Activated CD8-positive, alpha-beta memory T cell treated with anti-CD3 and anti-CD28 coated beads, Interleukin-2, amount 50 U/mL, for 24 hours (primary cell): Measurements from ENCODE around the gene EHD2.
"Not testable (repeated sequence)": the region's sequence is repeated elsewhere in the genome, so short reads cannot be mapped to it uniquely, and the experiment has no call there.

Source experiments
- DNase-seq: peaks from one replicate; pipeline ENCODE4 v3.0.0-alpha.2; 2020; ENCODE audit errors: extremely low read depth

EHD2 gene

DNA sequence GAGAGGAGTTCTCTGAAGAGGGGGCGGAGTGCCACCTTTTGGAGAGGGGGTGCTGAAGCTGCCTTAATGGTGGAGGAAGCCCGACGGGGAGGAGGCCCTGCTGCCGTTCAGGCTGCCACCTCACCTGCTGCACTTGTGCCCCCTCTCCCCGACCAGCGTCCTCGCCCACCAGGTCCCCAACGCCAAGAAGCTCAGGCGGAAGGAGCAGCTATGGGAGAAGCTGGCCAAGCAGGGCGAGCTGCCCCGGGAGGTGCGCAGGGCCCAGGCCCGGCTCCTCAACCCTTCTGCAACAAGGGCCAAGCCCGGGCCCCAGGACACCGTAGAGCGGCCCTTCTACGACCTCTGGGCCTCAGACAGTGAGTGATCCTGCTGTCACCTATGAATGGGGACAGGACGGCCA is 37.5 kb downstream of the EHD2 start:
- no peak for DNase-seq

DNA sequence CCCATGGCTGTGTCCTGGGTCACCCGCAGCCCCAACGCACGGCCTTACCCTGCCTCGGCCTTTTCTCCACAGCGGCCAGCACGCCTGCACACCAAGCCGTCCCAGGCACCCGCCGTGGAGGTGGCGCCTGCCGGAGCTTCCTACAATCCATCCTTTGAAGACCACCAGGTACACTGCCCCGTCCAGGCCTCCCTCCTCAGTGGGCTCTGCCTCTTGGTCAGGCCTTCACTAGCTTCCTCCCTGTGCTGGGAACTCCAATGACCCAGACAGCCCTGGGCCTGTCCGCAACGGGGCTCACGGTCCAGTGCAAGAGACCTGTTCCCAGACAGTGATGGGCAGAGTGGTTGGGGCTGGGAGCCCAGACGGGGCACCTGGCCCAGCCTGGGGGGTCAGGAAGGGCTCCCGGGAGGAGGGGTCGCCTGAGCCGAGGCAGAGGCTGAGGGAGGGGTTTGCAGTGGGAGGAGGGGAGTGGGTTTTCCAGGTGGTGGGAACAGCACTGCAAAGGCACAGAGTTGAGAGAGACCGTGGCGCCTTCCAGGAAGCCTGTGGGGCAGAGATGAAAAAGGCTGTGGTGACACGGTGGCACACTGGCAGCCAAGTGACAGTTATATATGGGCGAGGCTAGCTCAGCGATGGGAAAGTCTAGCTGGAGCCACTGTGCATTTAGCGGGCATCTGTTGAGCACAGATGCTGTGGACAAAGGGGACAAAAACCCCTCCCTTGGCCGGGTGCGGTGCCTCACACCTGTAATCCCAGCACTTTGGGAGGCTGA is 39.4 kb downstream of the EHD2 start:
- no peak for DNase-seq

DNA sequence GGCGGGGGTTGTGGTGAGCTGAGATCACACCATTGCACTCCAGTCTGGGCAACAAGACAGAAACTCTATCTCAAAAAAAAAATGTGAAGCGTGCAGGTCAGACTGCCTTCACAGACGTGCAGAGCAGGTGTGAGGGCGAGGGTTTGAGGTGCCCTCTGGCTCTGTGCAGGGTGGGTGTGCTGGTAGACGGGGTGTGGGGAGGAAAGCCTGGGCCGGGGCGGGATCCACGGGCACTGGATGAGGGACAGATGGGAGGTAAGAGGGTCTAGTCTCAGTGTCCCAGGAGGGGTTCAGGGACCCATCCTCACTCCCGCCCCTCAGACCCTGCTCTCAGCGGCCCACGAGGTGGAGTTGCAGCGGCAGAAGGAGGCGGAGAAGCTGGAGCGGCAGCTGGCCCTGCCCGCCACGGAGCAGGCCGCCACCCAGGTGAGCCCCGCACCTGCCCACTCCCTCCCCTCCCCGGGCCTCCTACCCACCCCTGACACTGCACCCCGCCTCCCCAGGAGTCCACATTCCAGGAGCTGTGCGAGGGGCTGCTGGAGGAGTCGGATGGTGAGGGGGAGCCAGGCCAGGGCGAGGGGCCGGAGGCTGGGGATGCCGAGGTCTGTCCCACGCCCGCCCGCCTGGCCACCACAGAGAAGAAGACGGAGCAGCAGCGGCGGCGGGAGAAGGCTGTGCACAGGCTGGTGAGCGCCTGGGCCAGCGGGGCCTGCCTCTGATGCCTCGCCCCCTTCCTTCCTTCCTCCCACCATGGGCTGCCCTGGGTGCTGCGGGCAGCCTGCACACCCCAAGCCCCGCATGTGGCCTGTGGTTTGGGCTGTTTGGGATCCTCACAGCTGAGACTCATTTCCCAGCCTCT is 41.2 kb downstream of the EHD2 start:
- no peak for DNase-seq

DNA sequence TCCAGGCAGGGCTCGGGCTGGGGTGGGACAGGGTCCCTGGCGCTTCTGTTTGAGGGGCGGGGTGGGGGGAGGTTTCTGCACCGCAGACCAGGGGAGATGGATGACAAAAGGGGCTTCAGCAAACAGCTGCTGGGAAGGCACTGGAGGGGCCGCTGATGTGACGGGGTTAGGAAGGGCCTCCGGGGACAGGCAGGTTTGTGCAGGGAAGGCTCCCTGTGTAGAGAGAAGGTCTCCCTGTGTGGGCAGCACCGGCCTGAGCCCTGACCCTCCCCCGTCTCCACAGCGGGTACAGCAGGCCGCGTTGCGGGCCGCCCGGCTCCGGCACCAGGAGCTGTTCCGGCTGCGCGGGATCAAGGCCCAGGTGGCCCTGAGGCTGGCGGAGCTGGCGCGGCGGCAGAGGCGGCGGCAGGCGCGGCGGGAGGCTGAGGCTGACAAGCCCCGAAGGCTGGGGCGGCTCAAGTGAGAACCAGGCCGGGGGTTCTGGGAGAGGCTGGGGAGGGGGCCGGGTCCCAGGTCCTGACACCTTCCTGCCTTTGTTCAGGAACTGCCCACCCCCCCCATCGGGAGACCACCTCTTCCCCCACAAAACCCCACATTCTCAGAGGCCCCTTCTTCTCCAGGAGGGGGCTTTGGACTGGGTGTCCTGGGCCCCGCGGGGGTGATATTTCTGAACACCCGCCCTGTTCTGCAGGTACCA is 42.0 kb downstream of the EHD2 start:
- no peak for DNase-seq

DNA sequence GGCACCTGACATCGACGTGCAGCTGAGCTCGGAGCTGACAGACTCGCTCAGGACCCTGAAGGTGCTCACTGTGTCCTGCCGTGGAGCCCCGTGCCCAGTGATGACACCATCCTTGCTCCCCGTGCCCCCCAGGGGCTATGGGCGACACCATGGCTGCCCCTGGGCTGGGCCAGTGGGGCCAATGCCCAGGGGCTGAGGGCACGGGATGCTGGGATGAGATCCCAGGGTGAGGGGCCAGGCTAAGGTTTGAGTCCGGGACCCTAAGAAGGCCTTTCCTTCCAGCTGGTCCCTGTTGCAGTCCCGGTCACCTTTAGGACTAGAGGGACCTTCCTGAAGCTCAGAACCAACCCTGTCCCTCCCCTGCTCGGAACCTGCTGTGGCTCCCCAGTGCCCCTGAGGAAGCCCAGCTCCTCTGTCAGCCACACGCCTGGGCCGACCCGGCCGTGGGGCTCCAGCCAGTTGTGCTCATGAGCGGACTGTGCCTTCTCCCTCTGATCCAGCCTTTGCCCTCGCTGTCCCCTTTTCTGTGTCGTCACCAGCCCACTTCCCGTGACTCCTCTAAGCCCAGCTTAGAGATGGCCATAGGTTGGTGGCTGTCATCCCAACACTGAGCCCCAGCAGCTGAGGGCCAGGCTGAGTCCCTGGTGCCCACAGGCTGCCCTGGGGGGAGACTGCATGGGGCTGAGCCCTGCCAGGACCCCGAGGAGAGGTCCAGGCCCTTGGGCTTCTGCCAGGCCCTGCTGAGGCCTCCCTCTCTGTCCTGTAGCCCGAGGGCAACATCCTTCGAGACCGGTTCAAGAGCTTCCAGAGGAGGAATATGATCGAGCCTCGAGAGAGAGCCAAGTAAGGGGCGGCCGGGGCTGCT is 42.8 kb downstream of the EHD2 start:
- DNase-seq: no peak

DNA sequence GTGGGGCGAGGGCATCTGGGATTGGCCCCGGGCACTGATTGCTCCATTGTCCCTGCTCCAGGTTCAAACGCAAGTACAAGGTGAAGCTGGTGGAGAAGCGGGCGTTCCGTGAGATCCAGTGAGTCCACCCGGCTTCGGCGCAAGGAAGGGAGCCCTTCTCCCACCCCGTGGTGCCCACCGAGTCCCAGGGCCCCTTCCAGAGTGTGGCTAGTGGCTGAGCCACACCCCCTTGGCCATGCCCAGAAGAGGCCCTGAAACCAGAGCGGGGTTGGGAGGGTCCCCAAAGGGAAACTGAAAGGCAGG is 43.4 kb downstream of the EHD2 start:
- DNase-seq: no peak

DNA sequence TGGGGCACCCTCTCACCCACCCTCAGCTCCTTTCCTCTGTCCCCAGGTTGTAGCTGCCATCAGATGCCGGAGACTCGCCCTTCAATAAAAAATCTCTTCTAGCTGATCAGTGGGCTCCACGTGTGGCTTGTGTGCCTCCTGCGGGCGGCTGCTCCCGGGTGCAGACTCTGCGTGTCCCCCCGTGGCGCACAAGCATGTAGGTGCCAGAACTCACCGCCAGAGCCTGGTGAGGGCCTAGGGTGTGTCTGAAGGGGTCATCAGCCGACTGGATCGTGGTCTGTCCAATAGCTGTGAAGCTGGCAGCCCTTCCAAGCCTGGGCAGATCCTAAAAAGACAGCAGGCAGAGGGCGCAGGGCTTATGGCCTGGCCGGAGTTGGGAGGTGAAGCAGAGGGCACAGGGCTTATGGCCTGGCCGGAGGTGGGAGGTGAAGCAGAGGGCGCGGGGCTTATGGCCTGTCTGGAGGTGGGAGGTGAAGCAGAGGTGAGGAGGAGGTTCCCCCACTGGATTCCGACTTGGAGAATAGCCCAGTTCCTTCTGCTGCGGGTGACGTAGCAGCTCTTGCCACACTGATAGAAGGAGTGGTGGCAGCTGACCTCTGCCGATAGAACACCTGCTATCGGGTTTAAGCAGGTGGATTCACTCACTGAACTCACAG is 43.9 kb downstream of the EHD2 start:
- DNase-seq: no peak

DNA sequence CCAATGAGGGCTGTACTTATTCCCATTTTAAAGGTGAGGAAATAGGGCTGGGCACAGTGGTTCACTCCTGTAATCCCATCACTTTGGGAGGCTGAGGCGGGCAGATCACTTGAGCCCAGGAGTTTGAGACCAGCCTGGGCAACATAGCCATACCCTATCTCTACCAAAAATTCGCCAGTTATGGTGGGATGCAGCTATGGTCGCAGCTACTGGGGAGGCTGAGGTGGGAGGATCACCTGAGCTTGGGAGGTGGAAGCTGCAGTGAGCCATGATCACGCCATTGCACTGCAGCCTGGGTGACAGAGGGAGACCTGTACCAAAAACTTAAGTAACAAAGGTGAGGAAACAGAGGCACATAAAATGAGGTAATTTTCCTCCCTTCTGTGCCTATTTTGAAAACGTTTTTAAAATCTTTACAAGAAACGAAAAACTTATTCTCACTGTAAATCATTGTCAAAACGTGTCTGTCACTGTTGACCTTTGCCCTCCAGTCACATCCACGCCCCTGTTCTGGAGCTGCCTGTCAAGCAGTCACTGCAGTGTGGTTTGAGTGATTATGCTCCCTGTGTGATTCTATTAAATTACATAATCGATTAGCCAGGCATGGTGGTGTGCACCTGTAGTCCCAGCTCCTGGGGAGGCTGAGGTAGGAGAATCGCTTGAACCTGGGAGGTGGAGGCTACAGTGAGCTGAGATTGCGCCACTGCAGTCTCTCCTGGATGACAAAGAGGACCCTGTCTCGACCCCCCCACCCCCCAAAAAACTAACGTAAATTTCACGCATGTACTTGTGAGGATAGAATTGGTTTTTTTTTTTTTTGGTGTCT is 44.6 kb downstream of the EHD2 start:
- DNase-seq: no peak

DNA sequence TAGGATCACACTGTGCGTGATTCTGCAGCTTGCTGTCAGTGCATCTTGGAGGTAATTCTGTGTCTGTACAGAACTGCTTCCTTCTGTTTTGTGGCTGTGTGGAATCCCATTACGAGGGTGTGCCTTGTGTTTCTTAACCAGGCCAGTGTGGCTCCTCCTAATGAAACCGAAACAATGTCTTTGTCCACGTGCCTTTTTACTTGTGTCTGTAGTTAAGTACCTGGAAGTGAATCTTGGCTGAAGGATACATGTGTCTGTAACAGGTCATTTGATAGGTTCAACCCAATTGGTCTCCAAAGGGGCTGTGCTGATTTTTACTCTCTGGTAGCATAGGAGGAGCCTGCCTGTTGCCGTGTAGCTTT is 45.2 kb downstream of the EHD2 start:
- DNase-seq: no peak

DNA sequence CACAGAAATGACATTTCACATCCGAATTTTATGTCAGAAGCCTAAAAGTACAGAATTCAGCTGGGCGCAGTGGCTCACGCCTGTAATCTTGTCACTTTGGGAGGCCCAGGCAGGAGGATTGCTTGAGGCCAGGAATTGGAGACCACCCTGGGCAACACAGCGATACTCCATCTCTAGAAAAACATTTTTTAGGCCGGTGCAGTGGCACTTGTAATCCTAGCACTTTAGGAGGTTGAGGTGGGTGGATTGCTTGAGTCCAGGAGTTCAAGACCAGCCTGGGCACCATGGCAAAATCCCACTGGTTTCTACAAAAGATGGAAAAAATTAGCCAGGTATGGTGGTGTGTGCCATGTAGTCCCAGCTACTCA is 47.4 kb downstream of the EHD2 start:
- no peak for DNase-seq

DNA sequence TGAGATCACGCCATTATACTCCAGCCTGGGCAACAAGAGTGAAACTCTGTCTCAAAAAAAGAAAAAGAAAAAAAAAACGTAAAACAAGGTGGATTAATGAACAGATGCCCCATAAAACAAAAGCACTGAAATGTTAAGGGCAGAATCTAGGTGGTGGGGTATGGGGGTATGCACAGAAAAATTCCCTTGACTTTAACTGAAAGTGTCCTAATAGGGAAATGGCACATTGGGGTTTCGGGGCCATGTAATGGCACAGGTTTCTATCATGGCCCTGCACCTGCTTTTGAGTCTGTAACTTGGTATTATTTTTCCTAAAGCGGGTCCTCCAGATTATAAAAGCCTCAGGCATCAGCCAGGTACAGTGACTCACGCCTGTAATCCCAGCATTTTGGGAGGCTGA is 48.3 kb downstream of the EHD2 start:
- DNase-seq: no peak

DNA sequence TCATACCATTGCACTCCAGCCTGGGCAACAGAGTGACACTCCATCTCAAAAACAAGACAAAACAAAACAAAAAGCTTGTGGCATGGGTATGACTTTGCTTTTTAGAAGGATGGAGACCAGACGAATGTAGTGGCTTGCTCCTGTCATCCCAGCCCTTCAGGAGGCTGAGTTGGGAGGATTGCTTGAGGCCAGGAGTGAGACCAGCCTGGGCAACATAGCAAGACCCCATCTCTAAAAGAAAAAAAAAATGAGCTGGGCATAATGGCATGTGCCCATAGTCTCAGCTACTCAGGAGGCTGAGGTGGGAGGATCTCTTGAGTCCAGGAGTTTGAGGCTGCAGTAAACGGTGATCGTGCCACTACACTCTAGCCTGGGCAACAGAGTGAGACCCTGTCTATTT is 48.9 kb downstream of the EHD2 start:
- no peak for DNase-seq

DNA sequence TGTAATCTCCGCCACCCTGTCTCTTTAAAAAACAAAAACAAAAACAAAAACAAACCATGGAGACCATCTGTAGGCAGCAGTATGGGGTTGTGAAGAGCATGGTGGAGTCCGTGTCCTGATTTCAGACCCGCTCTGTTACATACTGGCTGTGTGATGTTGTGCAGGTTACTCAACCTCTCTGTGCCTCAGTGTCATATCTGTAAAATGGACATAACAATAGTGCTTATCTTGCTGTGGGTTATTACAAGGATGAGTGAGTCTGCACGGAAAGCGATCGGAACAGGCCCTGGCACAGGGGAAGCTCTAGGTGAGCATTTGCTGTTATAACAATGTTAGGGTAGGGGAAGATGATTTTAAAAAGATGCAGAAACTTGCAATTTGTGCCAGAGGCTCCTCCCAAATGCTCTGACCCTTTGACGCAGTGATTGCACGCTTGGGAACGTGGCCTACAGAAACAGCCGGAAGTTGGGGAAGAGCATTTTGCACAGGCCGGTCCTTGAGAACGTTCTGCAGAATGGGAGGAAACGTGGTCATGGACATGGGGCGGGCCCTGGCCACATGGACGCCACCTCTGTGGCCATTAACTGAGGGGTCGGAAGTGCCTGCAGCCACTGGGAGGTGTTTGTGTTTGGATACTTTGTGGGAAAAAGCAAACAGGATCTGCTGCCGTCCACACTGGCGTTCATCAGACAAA is 49.5 kb downstream of the EHD2 start:
- DNase-seq: no peak

DNA sequence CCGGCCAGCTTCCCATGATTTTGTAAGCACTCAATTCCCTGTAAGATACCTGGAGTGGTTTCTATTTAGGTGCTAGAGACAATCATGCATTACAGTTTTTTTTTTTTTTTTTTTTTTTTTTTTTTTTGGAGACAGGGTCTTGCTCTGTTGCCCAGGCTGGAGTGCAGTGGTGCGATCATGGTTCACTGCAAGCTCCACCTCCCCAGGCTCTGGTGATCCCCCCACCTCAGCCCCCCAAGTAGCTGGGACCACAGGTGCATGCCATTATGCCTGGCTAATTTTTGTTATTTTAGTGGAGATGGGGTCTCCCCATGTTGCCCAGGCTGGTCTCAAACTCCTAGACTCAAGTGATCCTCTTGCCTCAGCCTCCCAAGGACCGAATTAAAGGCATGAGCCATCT is 51.5 kb downstream of the EHD2 start:
- not testable (repeated sequence) for DNase-seq

DNA sequence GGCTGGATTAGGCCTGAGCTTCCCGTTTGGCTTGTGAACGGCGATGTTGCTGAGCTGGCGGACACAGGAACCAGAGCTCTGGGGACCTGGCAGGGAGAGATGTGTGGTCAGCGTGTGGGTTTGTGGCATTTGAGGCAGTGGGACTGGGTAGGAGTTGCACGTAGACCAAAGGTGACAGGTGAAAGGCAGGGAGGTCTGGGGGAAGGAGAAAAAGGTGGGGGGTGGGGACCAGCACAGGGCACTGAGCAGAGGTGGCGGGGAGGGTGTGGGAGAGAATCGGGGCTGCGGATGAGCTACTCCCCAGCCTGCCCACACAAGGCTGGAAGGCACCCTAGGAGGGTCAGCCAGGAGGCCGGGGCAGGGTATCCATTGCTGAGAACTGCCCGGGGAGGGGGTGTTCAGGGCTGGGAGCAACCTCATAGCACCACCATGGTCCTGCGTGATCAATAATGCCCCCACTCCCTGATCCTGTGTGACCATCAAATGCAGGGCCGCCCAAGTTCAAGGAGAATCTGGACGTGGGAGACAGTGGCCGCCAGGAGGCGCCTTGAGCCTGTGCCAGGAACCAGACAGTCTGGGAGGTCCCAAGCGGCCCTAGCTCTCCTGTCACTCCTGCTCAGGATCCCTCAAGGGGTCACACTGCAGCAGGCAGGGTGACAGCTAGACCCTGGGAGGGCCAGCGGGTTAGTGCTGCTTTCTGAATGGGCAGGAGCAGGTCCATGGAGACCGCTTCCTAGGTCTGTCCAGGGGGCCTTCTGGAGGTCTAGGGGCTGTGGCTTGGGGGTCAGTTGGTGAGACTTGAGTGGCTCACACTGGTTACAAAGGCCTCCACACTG is 52.5 kb downstream of the EHD2 start:
- DNase-seq: no peak

DNA sequence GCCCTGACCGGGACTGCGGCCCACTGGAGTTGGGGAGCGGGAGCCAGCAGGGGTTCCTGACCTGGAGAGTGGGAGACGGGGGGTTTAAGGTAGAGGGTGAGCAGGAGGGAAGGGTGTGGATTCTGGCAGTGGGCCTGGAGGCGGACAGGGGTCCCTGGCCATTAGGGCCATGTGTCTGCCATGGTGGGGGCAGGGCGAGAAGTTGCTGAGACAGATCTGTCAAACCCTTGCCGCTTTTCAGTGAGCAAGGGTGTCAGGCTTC is 53.1 kb downstream of the EHD2 start:
- DNase-seq: no peak

DNA sequence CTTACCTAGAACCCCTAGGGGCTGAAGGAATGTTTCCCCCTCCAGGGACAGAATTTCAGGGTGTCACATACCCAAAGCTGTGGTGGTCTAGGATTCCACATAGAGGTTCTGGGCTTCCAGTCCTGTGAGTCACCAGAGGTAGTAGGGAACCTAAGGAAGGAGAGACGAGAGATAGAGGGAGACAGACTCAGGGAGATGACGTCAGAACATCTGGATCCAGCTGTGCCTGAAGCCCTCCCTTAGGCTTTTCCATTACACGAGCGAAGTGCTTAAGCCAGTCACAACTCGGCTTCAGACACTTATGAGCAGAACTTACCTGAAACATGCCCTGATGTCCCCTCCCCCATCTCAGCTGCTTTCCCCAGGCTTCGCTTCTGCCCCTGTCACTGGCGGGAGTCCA is 53.4 kb downstream of the EHD2 start:
- no peak for DNase-seq

DNA sequence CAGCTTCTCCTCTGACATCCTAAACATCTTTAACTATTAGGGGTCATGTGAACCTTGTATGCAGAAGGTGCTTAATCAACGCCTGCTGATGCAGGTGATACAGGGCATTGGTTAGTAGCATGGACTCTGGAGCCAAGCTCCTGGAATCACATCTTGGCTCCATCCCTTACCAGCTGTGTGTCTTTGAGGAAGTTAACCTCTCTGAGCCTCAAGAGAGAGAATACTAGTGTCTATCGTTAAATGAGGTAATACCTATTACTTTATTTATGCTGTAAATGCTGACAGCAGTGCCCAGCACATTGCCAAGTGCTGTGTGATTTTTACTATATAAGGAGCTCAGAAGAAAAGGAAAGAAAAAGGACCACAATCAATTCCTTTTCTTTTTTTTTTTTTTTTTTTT is 54.1 kb downstream of the EHD2 start:
- DNase-seq: no peak

DNA sequence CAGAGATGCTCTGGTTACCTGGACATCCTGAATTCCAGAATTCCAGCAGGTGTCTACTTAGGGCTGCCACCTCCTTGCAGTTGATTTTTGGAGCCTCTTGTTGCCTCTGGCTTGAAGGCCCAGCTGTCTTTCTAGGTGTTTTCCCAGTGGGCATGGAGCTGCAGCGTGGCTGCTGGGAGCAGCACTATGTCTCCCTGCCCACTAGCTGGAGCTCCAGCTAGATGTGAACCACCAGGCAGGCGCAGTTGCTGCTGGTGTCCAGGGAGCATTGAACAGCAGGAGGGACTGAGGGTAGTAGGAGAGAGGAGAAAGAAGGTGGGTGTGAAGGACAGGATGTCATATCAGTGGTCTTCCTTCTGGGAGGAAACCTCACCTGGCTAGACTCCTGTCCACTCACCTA is 55.4 kb downstream of the EHD2 start:
- no peak for DNase-seq
